ENCODE data around the gene ATP8A2. TPM values are rescaled to one million over a fixed set of nuclear protein-coding genes. Genes with fewer than 3 reads are reported as not detected.

Gene ATP8A2
- total RNA-seq, 2 donors from 2014 or later, result 0.23 to 6.1 TPM

DNA sequence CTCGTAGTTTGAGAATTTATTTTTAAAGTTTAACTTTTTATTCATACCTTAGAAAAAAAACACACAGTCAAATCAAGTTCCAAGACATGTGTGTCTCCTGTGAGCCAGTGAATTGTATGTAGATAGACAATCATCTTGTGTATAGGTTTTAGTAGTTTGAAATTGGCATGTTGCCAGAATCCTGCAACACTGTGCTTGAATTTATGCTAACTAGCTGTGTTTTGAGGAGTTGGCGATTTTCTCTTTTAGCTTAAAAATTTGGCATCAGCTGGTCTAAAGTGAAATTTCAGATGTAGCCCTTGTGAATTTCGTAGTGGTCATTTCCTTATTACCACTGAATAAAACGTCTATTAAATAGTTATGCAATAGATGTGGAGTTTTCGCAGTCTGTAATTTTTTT is 213.2 kb downstream of the ATP8A2 start:
- H3K36me3 ChIP-seq, result no peaks in the 10 kb centered on the region
- intact Hi-C loops (cut with DNase I), result no loop called here
- H3K4me3 ChIP-seq, result no peak overlapping the region
- TF ChIP-seq, protein P1, sequence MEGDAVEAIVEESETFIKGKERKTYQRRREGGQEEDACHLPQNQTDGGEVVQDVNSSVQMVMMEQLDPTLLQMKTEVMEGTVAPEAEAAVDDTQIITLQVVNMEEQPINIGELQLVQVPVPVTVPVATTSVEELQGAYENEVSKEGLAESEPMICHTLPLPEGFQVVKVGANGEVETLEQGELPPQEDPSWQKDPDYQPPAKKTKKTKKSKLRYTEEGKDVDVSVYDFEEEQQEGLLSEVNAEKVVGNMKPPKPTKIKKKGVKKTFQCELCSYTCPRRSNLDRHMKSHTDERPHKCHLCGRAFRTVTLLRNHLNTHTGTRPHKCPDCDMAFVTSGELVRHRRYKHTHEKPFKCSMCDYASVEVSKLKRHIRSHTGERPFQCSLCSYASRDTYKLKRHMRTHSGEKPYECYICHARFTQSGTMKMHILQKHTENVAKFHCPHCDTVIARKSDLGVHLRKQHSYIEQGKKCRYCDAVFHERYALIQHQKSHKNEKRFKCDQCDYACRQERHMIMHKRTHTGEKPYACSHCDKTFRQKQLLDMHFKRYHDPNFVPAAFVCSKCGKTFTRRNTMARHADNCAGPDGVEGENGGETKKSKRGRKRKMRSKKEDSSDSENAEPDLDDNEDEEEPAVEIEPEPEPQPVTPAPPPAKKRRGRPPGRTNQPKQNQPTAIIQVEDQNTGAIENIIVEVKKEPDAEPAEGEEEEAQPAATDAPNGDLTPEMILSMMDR (IDR thresholded peaks at IDR 0.05), result no peak
- TF ChIP-seq POLR2AphosphoS5 (IDR thresholded peaks at IDR 0.05), result no peak
- TF ChIP-seq POLR2A (IDR thresholded peaks at IDR 0.05), result no peak
- no peaks in the 10 kb centered on the region for H3K9me3 ChIP-seq
- 69% methylated on average over 5 of the region's 5 CpGs for WGBS
- H3K27ac ChIP-seq, result no peak overlapping the region
- no peaks in the 10 kb centered on the region for H3K4me1 ChIP-seq (replicated peaks)
- DNase-seq (ENCODE audit: low spot score), result no peak
- H3K27me3 ChIP-seq (replicated peaks; ENCODE audit: insufficient read depth), result no peaks in the 10 kb centered on the region

DNA sequence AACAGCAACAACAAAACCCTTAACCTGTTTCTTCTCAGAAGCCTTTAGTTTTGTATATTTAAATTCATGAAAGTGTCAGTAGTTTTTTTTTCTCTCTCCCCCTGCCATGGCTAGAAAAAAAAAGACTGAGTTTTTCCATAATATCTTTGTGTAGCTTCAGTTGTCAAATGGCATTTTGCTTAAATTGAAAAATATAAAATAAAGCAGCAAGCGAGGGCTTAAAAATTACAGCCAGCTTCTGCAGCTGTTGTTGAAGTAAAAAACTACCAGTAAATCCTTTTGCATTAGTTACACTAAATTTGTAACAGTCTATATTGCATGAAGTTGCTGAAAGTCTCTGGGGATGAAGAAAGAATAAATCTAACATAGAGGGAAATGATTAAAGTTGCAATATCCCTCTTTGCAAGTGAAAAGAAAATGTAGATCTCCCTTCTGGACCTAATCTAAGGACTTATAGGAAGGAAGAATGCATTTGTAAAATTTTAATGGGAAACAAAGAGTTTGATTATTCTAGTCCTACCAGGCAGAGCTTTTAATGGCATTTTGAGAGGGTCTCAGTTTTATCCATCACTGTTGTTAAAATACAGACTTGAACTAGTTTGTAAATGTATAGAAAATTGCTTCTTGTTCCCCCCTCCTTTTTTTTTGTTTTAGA is 215.7 kb downstream of the ATP8A2 start:
- no peak overlapping the region for H3K4me3 ChIP-seq
- WGBS, result 91% methylated on average over 1 of the region's 1 CpG
- H3K27me3 ChIP-seq (replicated peaks; ENCODE audit: insufficient read depth), result no peaks in the 10 kb centered on the region
- H3K27ac ChIP-seq, result no peak overlapping the region
- no peak for DNase-seq (ENCODE audit: low spot score)
- intact Hi-C loops (cut with DNase I), result no loop called here
- H3K9me3 ChIP-seq, result no peaks in the 10 kb centered on the region
- no peaks in the 10 kb centered on the region for H3K36me3 ChIP-seq
- H3K4me1 ChIP-seq (replicated peaks), result no peaks in the 10 kb centered on the region
- TF ChIP-seq, protein P1 (IDR thresholded peaks at IDR 0.05), result no peak
- TF ChIP-seq POLR2AphosphoS5 (IDR thresholded peaks at IDR 0.05) (no peak), POLR2A (IDR thresholded peaks at IDR 0.05) (no peak)

DNA sequence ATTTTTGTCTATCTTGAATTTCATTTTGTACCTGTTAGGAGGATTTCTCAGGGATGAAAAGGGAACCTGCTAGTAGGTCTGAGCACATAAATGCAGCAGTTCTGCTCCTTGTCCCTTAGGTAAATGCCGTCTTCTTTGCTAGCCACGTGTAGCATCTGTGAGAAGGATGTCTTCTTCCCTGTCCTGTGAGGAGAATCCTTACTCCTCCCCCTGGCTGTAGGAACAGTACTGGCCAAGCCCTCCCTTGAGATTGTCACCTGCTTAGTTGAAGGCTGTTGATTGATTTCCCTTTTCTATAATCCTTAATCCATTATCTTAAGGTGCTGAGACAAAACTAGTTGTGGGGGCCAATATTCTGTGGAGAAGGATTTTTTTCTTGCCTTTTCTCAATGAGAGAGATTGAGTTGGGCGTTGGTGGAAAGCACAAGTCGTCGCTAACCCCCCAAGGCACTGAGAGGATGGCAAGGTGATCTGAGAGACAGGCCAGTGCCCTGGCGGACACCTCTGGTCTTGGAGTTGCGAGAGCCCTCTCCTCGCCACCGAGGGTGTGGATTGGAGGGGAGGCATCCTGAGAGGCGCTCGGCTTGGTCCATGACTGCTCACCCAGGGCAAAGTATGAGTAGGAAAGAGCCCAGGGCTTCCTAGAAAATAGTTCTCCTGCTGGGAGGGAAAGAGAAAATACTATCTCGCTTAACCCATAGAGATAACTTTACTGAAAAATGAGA is 216.7 kb downstream of the ATP8A2 start:
- 91% methylated on average over 12 of the region's 12 CpGs for WGBS
- Histone ChIP-seq H3K27ac (no peak overlapping the region), H3K4me1 (replicated peaks) (no peaks in the 10 kb centered on the region), H3K36me3 (no peaks in the 10 kb centered on the region), H3K9me3 (no peaks in the 10 kb centered on the region), H3K27me3 (replicated peaks; ENCODE audit: insufficient read depth) (no peaks in the 10 kb centered on the region), H3K4me3 (no peak overlapping the region)
- intact Hi-C loops (cut with DNase I), result no loop called here
- no peak for DNase-seq (ENCODE audit: low spot score)
- TF ChIP-seq POLR2AphosphoS5 (IDR thresholded peaks at IDR 0.05) (no peak), POLR2A (IDR thresholded peaks at IDR 0.05) (no peak)
- TF ChIP-seq, protein P1 (IDR thresholded peaks at IDR 0.05), result no peak

DNA sequence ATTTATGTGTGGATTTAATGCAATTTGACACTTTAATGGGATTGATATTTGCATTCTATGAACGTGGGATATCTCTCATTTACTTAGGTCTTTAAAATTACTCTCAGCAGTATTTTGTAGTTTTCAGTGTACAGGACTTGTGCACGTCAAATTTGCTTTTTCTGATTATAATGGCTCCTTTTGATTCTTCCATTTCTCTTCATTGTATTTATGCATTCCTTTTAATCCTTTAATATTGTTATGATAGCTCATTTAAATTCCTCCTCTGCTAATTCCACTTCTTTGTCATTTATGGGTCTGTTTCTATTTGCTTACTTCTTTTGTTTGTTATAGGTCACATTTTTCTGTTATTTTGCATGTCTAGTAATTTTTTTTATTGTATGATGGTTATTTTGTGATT is 226.6 kb downstream of the ATP8A2 start:
- no peak for DNase-seq (ENCODE audit: low spot score)
- intact Hi-C loops (cut with DNase I), result no loop called here
- Histone ChIP-seq H3K27ac (no peak overlapping the region), H3K36me3 (no peaks in the 10 kb centered on the region), H3K27me3 (replicated peaks; ENCODE audit: insufficient read depth) (no peaks in the 10 kb centered on the region), H3K4me3 (no peak overlapping the region), H3K4me1 (replicated peaks) (no peaks in the 10 kb centered on the region), H3K9me3 (no peaks in the 10 kb centered on the region)
- 63% methylated on average over 2 of the region's 2 CpGs for WGBS
- TF ChIP-seq POLR2AphosphoS5 (IDR thresholded peaks at IDR 0.05) (no peak), POLR2A (IDR thresholded peaks at IDR 0.05) (no peak)
- TF ChIP-seq, protein P1 (IDR thresholded peaks at IDR 0.05), result no peak

DNA sequence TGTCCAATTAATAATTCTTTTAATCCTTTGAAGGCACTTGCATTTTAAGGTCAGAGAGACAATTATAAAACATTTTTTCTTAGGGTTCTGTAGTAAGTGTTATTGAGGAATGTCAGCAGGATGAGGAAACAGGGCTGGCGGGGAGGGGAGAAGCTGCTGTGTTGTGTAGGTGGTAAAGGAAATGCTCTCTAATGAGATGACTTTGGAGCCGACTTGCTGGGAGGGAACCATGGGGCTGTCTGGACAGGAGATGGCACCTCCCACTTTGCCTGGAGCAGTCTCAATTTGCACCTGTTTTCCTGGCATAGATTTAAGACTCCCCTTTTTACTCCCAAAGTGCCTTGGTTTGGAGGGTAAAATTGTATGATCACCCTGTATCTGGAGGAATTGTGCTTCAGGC is 230.4 kb downstream of the ATP8A2 start:
- no peak for DNase-seq (ENCODE audit: low spot score)
- Histone ChIP-seq H3K27ac (no peak overlapping the region), H3K27me3 (replicated peaks; ENCODE audit: insufficient read depth) (no peaks in the 10 kb centered on the region), H3K9me3 (no peaks in the 10 kb centered on the region), H3K36me3 (no peaks in the 10 kb centered on the region), H3K4me1 (replicated peaks) (no peaks in the 10 kb centered on the region), H3K4me3 (no peak overlapping the region)
- WGBS, result 42% methylated on average over 2 of the region's 2 CpGs
- intact Hi-C loops (cut with DNase I), result no loop called here
- TF ChIP-seq POLR2A (IDR thresholded peaks at IDR 0.05) (no peak), POLR2AphosphoS5 (IDR thresholded peaks at IDR 0.05) (no peak)
- TF ChIP-seq, protein P1 (IDR thresholded peaks at IDR 0.05), result no peak
